ENCODE measurements around the gene NINJ1. TPM values are rescaled to one million over a fixed set of nuclear protein-coding genes. Genes with fewer than 3 reads are reported as not detected.

The NINJ1 gene
- total RNA-seq, 6 experiments from 2014 or later: 35.6 to 103 (median 65.1) TPM

- Histone ChIP-seq H3K9me3 (no peaks in the 10 kb centered on the region), H3K27ac (no peak overlapping the region), H3K36me3 (peaks cover 0 to 46% (median 10%) of the 10 kb centered on the region in 4 donors), H3K4me1 (peaks cover 0 to 20% (median 3%) of the 10 kb centered on the region in 4 donors), H3K27me3 (no peaks in the 10 kb centered on the region), H3K4me3 (no peak overlapping the region)
- ATAC-seq (no peak), DNase-seq (peak in 2 of 3 donors; percentile 46 to 53)
- 85% methylated on average over 3 of the region's 14 CpGs for WGBS (ENCODE audit: insufficient coverage, low coverage, low lambda C conversion rate, missing lambda C conversion rate)
- TF ChIP-seq CTCF (IDR thresholded peaks at IDR 0.05) (no peak), POLR2A (IDR thresholded peaks at IDR 0.05) (no peak)
- intact Hi-C loops (cut with DNase I): no loop called here
Observed at GRCh38 chr9:93122721-93123221, 11.3 kb downstream of the NINJ1 start.

GRCh38 chr9:93121316-93122241 is 12.5 kb downstream of the NINJ1 start:
- Histone ChIP-seq H3K4me1 (peaks cover 0 to 19% (median 3%) of the 10 kb centered on the region in 4 donors), H3K4me3 (no peak overlapping the region), H3K27me3 (no peaks in the 10 kb centered on the region), H3K36me3 (peaks cover 0 to 46% (median 10%) of the 10 kb centered on the region in 4 donors), H3K27ac (no peak overlapping the region), H3K9me3 (no peaks in the 10 kb centered on the region)
- DNase-seq (peak; percentile 34 to 58 (median 49)), ATAC-seq (no peak)
- WGBS (ENCODE audit: insufficient coverage, low coverage, low lambda C conversion rate, missing lambda C conversion rate): 86% methylated on average over 5 of the region's 20 CpGs
- intact Hi-C loops (cut with DNase I): no loop called here
- TF ChIP-seq CTCF (IDR thresholded peaks at IDR 0.05) (no peak), POLR2A (IDR thresholded peaks at IDR 0.05) (no peak)

- Histone ChIP-seq H3K27me3 (no peaks in the 10 kb centered on the region), H3K4me1 (peaks cover 0 to 25% (median 6%) of the 10 kb centered on the region in 4 donors), H3K36me3 (peaks cover 0 to 39% (median 10%) of the 10 kb centered on the region in 4 donors), H3K9me3 (no peaks in the 10 kb centered on the region), H3K27ac (peak overlapping the region; percentile 5 to 66 (median 47)), H3K4me3 (no peak overlapping the region)
- DNase-seq (peak in 2 of 3 donors; percentile 55), ATAC-seq (no peak)
- intact Hi-C loops (cut with DNase I): no loop called here
- 100% methylated on average over 2 of the region's 11 CpGs for WGBS (ENCODE audit: insufficient coverage, low coverage, low lambda C conversion rate, missing lambda C conversion rate)
- TF ChIP-seq CTCF (IDR thresholded peaks at IDR 0.05) (no peak), POLR2A (IDR thresholded peaks at IDR 0.05) (no peak)
Observed at GRCh38 chr9:93120846-93121315, 13.2 kb downstream of the NINJ1 start.

GRCh38 chr9:93119953-93120845 is 13.9 kb downstream of the NINJ1 start:
- TF ChIP-seq POLR2A (IDR thresholded peaks at IDR 0.05) (no peak), CTCF (IDR thresholded peaks at IDR 0.05) (peak; percentile 19 to 57 (median 38))
- Histone ChIP-seq H3K9me3 (no peaks in the 10 kb centered on the region), H3K4me3 (no peak overlapping the region), H3K4me1 (peaks cover 0 to 25% (median 6%) of the 10 kb centered on the region in 4 donors), H3K27ac (peak overlapping the region; percentile 13 to 78 (median 47)), H3K36me3 (peaks cover 0 to 32% (median 10%) of the 10 kb centered on the region in 4 donors), H3K27me3 (no peaks in the 10 kb centered on the region)
- ATAC-seq (peak; percentile 80 to 83 (median 81)), DNase-seq (peak; percentile 94 to 98 (median 96))
- WGBS (ENCODE audit: insufficient coverage, low coverage, low lambda C conversion rate, missing lambda C conversion rate): 46% methylated on average over 17 of the region's 23 CpGs
- intact Hi-C loops (cut with DNase I): loop anchor here in 1 of 2 donors (10.0 kb wide), 1 partner anchor 185 kb away; no protein-coding TSS in a partner anchor
